Measurements from ENCODE around the gene RER1.

The RER1 gene

GRCh38 chr1:2385606-2386280, 5.9 kb upstream of the RER1 start:
- TF ChIP-seq POLR2A (IDR thresholded peaks at IDR 0.05; ENCODE audit: low read length) (no peak), GATA1 (IDR thresholded peaks at IDR 0.05; ENCODE audit: low read depth, low read length) (no peak)
- DNase-seq: no peak

GRCh38 chr1:2386636-2387611, 4.7 kb upstream of the RER1 start:
- TF ChIP-seq GATA1 (IDR thresholded peaks at IDR 0.05; ENCODE audit: low read depth, low read length) (no peak), POLR2A (IDR thresholded peaks at IDR 0.05; ENCODE audit: low read length) (no peak)
- no peak for DNase-seq

- no peak for TF ChIP-seq GATA1 (IDR thresholded peaks at IDR 0.05; ENCODE audit: low read depth, low read length)
- no peak for TF ChIP-seq POLR2A (IDR thresholded peaks at IDR 0.05; ENCODE audit: low read length)
- no peak for DNase-seq
Measured at GRCh38 chr1:2388004-2388913, 3.4 kb upstream of the RER1 start.

- DNase-seq: no peak
- TF ChIP-seq GATA1 (IDR thresholded peaks at IDR 0.05; ENCODE audit: low read depth, low read length) (no peak), POLR2A (IDR thresholded peaks at IDR 0.05; ENCODE audit: low read length) (no peak)
Measured at GRCh38 chr1:2389644-2390043, 2.0 kb upstream of the RER1 start.

- TF ChIP-seq GATA1 (IDR thresholded peaks at IDR 0.05; ENCODE audit: low read depth, low read length): no peak
- no peak for TF ChIP-seq POLR2A (IDR thresholded peaks at IDR 0.05; ENCODE audit: low read length)
- peak; percentile 60 to 64 for DNase-seq
Measured at GRCh38 chr1:2391931-2392509, 379 bp downstream of the RER1 start.

- TF ChIP-seq GATA1 (IDR thresholded peaks at IDR 0.05; ENCODE audit: low read depth, low read length) (no peak), POLR2A (IDR thresholded peaks at IDR 0.05; ENCODE audit: low read length) (no peak)
- DNase-seq: no peak
Measured at GRCh38 chr1:2392686-2393085, 1.0 kb downstream of the RER1 start.

- no peak for DNase-seq
- no peak for TF ChIP-seq GATA1 (IDR thresholded peaks at IDR 0.05; ENCODE audit: low read depth, low read length)
- peak; percentile 16 for TF ChIP-seq POLR2A (IDR thresholded peaks at IDR 0.05; ENCODE audit: low read length)
Measured at GRCh38 chr1:2393471-2393877, 1.8 kb downstream of the RER1 start.

GRCh38 chr1:2394220-2394619, 2.6 kb downstream of the RER1 start:
- no peak for TF ChIP-seq POLR2A (IDR thresholded peaks at IDR 0.05; ENCODE audit: low read length)
- TF ChIP-seq GATA1 (IDR thresholded peaks at IDR 0.05; ENCODE audit: low read depth, low read length): no peak
- DNase-seq: no peak

GRCh38 chr1:2394761-2395160, 3.1 kb downstream of the RER1 start:
- TF ChIP-seq GATA1 (IDR thresholded peaks at IDR 0.05; ENCODE audit: low read depth, low read length): no peak
- TF ChIP-seq POLR2A (IDR thresholded peaks at IDR 0.05; ENCODE audit: low read length): no peak
- no peak for DNase-seq

- no peak for DNase-seq
- no peak for TF ChIP-seq POLR2A (IDR thresholded peaks at IDR 0.05; ENCODE audit: low read length)
- no peak for TF ChIP-seq GATA1 (IDR thresholded peaks at IDR 0.05; ENCODE audit: low read depth, low read length)
Measured at GRCh38 chr1:2395245-2395644, 3.6 kb downstream of the RER1 start.

- DNase-seq: no peak
- TF ChIP-seq GATA1 (IDR thresholded peaks at IDR 0.05; ENCODE audit: low read depth, low read length) (no peak), POLR2A (IDR thresholded peaks at IDR 0.05; ENCODE audit: low read length) (no peak)
Measured at GRCh38 chr1:2396059-2396458, 4.4 kb downstream of the RER1 start.

- TF ChIP-seq GATA1 (IDR thresholded peaks at IDR 0.05; ENCODE audit: low read depth, low read length) (no peak), POLR2A (IDR thresholded peaks at IDR 0.05; ENCODE audit: low read length) (no peak)
- peak; percentile 49 to 81 for DNase-seq
Measured at GRCh38 chr1:2396476-2396875, 4.8 kb downstream of the RER1 start.

- no peak for DNase-seq
- TF ChIP-seq GATA1 (IDR thresholded peaks at IDR 0.05; ENCODE audit: low read depth, low read length): no peak
- no peak for TF ChIP-seq POLR2A (IDR thresholded peaks at IDR 0.05; ENCODE audit: low read length)
Measured at GRCh38 chr1:2397007-2397679, 5.5 kb downstream of the RER1 start.

Measured in erythroblast (primary cell).